GM19193 (cell line): Measurements from ENCODE around the gene HCFC1R1.

Experiments
- POLR2A ChIP-seq: IDR thresholded peaks from 4 replicates; pipeline ENCODE4 v1.6.1; 2011; ENCODE audit not compliant: insufficient read depth, insufficient read length; ENCODE audit errors: extremely low read depth

The HCFC1R1 gene, protein sequence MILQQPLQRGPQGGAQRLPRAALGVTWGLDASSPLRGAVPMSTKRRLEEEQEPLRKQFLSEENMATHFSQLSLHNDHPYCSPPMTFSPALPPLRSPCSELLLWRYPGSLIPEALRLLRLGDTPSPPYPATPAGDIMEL

DNA sequence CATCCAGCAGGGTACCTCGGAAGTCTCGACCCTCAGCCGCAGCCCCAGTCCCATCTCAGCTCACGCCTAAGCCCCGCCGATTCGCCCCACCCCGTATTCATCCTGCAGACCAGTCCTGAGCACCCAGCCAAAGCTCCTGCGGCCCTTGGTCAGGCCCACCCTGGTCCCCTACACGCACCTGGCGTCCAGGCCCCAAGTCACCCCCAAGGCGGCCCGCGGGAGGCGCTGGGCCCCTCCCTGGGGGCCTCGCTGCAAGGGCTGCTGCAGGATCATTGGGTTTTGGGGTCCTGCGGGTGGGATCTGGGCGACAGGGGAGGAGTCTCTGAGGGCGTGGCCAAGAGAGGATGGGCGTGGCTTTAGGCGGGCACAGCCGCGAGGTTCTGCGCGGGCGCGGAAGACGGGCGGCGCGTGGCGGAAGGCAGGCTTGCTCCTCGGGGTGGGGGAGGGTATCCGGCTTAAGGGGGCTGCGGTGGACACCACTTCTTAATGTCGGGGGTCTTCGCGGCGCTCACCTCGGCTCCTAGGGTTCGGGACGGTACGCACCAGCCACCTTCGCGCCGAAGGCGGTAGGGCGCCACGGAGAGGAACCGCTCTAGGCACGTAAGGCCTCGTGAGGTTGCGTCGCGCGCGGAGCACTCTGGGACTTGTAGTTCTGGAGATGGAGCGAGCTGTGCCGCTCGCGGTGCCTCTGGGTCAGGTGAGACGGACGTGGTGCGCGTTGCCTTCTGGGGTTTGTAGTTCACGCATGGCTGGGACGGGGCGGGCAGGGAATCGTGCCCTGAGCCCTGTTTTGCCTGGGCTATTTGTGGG, at the start of gene HCFC1R1, which contains the start of gene THOC6:
HCFC1R1 (minus strand) TSS at position 274 of the 810 bp plus-strand sequence; CDS start at position 273, 1 bp downstream.
THOC6 (plus strand) TSS at position 367 of the 810 bp plus-strand sequence; CDS start at position 659, 292 bp downstream.
- peak; percentile 89 for TF ChIP-seq POLR2A

DNA sequence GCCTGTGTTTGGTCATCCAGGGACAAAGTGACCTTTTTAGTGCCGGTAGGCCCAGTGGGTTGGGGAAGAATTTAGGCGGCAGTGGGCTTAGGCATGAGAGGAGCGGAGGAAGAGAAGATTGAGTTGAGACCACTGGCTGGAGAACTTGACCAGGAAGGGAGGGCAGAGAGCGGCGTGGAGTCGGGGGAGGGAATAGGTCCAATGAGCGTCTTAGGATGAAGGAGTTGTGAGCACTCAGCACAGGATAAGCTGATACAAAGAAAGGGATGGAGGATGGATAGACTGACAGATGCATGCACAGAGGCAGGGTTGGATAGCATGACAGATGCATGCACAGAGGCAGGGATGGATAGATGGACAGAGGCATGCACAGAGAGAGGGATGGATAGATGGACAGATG, 49.7 kb upstream of the HCFC1R1 start:
- TF ChIP-seq POLR2A = no peak

DNA sequence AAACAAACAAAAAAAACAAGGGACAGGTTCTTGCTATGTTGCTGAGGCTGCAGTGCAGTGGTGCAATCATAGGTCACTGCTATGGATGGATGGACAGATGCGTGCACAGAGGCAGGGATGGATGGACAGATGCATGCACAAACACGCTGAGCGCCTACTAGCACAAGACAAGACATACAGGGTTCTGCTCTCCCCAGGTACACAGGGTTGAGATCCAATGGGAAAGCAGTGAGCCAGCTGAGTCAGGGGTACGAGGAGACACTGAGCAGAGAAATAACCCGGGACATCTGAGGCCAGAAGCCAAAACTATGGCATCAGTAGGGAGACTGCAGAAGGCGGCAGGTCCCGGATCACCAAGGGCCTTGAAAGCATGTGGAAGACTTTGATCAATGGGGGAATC, 47.9 kb upstream of the HCFC1R1 start:
- TF ChIP-seq POLR2A = no peak

DNA sequence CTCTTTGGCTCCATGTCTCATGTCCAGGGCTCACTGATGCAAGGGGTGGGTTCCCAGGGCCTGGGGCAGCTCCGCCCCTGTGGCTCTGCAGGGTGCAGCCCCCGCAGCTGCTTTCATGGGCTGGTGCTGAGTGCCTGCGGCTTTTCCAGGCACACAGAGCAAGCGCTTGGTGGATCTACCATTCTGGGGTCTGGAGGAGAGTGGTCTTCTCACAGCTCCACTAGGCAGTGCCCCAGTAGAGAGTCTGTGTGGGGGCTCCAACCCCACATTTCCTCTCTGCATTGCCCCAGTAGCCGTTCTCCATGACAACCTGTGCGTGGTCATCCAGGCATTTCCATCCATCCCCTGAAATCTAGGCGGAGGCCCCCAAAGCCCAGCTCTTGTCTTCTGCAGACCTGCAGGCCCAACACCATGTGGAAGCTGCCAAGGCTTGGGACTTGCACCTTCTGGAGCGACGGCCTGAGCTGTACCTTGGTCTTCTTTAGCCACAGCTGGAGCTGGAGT, 46.9 kb upstream of the HCFC1R1 start:
- no peak for TF ChIP-seq POLR2A

DNA sequence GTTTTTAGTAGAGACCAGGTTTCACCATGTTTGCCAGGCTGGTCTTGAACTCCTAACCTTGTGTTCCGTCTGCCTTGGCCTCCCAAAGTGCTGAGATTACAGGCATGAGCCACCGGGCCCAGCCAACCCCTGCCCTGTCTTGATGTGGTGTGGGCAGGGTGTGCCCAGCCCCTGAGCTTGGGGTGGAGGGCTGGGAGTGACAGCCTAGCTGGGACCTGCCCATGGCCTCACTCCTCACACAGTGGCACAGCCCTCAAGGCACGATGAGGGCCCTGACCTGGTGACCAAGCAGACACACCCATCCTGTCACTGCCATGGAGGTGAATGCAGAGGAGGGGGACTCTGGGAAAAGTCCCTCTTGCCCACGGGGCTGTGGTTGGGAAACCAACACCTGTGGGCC, 44.7 kb upstream of the HCFC1R1 start:
- TF ChIP-seq POLR2A = no peak

DNA sequence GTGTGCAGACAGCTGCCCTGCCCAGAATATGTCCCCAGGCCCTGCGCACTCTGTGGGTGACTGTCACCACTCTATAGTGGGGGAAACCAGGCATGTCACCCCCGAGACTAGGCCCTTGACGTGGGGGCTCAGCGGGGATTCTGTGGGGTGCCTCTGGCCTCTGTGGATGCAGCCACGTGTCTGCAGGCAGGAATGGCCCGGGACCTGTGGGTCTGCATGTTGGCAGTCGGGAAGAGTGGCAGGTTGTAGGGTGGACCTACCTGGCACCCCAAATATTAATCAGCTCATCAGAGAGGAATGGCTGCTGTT, 42.7 kb upstream of the HCFC1R1 start:
- TF ChIP-seq POLR2A = no peak

DNA sequence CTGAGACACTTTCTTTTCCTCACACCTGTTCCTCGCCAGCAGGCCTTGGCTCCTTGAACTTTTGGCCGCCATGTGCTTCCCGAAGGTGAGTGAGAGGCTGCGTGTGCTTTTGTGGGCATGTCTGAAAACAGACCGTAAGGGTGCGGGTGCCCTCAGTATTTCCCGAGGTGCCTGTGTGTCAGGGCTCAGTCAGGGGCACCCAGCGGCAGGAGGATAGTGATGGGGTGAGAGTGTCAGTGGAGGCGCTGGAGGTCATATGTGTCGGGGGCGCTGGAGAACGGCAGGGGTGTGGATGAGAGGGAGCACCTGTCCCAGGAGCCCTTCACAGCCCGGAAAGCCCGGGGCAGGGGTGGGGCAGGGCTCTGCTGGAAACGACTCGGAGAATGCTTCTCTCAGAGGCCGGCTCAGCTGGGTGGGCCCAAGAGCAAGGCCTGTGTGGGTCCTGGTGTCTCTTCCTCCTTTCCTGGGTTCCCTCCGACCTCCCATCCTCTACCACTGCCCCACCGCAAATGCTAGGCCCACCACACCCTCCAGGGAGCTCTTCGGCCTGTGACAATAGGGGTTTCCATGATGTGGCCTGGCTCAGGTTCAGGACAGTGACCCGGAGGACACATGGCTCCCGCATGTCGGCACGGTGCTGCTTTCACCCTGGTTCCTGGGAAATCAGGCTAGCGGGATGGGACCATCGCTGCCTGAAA, 42.1 kb upstream of the HCFC1R1 start:
- TF ChIP-seq POLR2A = no peak

DNA sequence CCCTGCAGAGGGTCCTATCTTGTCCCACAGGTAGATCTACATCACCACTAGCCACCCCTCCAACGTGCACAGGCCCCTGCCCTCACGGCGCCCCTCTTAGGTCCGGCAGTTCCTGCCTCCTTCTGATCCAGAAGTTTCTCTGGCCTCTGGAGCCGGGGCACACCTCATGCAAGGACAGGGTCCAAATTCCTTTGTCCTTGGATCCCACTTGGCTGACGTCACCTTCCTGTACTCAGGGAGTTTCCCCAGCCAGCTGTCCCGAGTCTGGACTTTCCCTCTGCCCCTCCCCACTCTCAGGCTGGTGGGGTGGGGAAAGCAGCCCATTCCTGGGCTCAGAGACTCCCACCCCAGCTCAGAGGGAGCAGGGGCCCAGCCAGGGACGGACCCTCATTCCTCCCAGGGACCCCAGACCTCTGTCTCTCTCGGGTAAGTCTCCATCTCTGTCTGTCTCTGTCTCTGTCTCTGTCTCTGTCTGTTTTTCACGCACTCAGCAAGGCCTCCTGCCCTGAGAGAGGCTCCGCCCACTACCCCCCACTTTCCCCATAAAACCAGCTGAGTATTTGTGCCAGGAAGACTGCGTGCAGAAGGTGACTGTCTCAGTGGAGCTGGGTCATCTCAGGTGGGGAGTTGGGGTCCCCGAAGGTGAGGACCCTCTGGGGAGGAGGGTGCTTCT, 41.5 kb upstream of the HCFC1R1 start, which contains the start of gene IL32:
IL32 (plus strand) TSS at position 572 of the 673 bp plus-strand sequence. CDS start 172 bp downstream, outside the sequence.
- TF ChIP-seq POLR2A = no peak

DNA sequence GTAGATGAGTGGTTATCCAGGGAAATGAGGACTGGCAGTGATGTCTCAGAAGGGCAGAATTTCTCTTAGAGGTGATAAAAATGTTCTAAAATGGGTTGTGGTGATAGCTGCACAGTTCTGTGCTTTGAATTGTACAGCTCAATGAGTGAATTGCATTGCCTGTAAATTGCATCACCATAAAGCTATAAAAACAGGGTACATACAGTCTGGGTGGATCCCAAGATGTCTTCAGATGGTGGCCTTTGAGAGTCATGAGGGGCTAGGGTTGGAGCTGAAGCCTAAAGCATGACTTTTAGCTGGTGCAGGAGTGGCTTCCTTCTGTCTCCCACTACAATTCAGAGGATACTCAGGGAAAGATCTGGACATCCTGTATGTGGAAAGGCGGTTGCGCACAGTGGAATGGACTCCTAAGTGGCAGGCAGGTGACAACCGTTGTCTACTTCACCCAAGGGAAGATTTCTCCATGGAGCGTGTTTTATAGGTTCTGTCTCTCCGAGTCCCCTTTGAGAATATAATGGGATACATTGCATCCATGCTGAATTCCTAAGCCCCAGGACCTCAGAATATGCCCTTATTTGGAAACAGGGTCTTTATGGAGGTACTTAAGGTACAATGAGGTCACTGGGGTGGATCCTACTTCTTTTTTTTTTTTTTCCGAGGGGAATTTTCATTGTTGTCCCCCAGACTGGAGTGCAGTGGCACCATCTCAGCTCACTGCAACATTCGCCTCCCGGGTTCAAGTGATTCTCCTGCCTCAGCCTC, 40.1 kb upstream of the HCFC1R1 start:
- TF ChIP-seq POLR2A = no peak

DNA sequence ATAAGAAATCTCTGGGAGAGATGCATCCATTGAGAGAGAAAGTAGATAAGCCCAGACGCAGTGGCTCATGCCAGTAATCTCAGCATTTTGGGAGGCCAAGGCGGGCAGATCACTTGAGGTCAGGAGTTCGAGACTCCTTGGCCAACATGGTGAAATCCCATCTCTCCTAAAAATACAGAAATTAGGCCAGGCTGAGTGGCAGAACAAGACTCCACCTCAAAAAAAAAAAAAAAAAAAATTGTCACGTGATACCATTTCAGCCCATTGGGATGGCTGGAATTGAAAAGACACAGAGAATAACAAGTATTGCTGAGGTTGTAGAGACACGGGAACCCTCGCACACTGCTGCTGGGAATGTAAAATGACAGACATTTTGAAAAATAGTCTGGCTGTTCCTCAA, 38.8 kb upstream of the HCFC1R1 start:
- TF ChIP-seq POLR2A = no peak

DNA sequence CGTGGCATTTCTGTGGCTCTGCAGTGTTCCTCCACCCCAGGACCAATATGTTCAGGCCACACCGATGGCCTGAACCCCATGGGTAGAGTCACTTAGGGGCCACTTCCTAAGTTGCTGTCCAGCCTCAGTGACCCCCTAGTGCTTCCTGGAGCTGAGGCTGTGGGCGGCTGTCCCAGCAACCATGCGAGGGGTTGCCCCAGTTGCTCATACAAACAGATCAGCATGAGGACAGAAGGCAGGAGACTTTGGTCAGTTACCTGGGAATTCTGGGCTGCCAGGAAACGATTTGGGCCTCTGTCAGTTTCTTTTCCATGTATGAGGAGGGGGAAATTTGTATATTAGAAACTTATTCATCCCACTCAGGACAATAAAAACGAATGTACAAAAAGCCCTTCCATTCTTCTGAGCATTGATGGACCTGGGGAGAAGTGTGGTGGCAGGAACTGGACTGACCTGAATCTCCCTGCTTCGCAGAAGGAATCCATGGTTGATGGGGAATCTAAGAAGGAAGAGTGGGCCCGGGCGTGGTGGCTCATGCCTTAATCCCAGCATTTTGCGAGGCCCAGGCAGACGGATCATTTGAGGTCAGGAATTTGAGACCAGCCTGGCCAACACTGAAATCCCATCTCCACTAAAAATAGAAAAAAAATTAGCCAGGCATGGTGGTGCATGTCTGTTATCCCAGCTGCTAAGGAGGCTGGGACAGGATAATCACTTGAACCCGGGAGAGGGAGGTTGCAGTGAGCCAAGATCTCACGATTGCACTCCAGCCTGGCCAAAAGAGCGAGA, 36.8 kb upstream of the HCFC1R1 start:
- no peak for TF ChIP-seq POLR2A

DNA sequence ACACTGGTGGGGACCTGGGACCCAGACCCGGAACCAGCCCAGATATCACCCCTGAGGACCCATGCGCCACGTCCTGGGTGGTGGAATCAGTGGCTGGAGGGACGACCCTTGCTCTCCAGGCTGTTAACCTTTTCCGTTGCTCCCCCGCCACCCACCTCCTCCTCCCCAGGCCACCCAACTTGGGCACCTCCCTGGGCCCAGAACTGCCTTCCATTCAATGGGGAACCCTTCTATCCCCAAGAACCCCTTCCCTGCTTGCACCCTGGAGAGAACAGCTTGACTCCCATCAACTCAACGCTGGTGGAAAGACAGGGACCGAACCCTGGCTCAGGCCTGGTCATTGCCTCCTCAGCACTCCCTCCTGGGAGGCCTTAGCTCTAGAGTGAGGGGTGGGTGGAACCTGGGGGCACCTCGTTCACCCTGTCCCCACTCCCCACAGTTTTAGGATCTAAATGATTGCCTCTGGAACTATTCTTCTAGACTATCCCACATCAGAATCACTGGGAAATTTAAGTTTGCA, 36.0 kb upstream of the HCFC1R1 start:
- no peak for TF ChIP-seq POLR2A

DNA sequence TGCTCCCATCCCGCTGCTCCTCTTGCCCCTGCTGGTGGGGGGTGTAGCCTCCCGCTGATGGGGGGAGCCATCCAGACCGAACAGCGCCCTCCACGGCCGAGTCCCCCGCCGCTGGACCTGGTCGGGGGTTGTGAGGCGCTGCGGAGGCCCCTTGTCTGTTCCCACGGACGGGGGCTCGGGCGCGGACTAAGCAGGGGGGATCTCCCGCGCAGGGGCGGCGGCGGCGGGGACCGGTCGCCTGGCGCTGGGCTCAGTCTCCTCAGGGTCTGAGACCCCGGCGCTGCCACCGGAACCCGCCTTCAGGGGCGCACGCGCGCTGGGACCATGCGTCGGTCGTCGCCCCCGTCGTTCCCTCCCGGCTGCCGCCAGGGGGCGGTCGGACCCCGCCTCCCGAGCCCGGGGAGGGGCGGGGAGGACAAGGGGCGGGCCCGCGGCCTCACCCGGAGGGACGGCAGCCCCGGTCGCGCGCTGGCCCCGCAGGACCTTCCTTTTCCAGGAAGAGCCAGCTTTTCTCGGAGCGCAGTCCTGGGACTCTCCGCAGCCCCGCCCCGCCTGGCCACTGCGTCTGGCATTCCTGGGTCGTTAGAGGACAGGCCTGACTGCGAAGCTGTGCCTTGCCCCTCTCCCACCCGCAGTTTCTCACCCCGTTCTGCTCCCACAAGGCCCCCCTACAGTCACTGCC, 35.4 kb upstream of the HCFC1R1 start:
- TF ChIP-seq POLR2A = peak; percentile 42
